Heart left ventricle (tissue), 16 donors: ENCODE data around the gene SSBP2. TPM values are rescaled to one million over a fixed set of nuclear protein-coding genes. Genes with fewer than 3 reads are reported as not detected.

ENCODE experiments used
- ATAC-seq, 4 donors: fragments of 200-7000 bp; cut with Tn5 transposase; one replicate each; pipeline ENCODE4 v1.9.1; 2020 to 2022; ENCODE audit warnings: moderate library complexity in 4 of 4, mild to moderate bottlenecking in 3 of 4, moderate number of reproducible peaks in 1 of 4
- DNase-seq, 5 donors: peaks; one replicate each; pipeline ENCODE4 v3.0.0-alpha.2; 2020
- H3K27ac ChIP-seq, 12 donors: fragments of 200-600 bp; sonication (generic) in 4 of 12; one replicate each; pipeline versions ENCODE4 v1.5.0 to v1.8.0; 2016 to 2022; ENCODE audit warnings: mild to moderate bottlenecking in 2 of 12
- H3K27me3 ChIP-seq, 9 donors: fragments of 200-600 bp; sonication (generic) in 2 of 9; one replicate each; pipeline versions ENCODE4 v1.5.1 to v1.8.0; 2016 to 2022; ENCODE audit warnings: mild to moderate bottlenecking in 3 of 9
- H3K36me3 ChIP-seq, 9 donors: fragments of 200-600 bp; sonication (generic) in 2 of 9; one replicate each; pipeline versions ENCODE4 v1.5.0 to v1.8.0; 2018 to 2022; ENCODE audit warnings: mild to moderate bottlenecking in 2 of 9
- H3K4me1 ChIP-seq, 12 donors: fragments of 200-600 bp; sonication (generic) in 4 of 12; one replicate each; pipeline versions ENCODE4 v1.5.0 to v1.8.0; 2016 to 2022; ENCODE audit warnings: mild to moderate bottlenecking in 3 of 12
- H3K4me3 ChIP-seq, 12 donors: fragments of 200-600 bp; sonication (generic) in 4 of 12; one replicate each; pipeline versions ENCODE4 v1.5.0 to v1.8.0; 2017 to 2022; ENCODE audit warnings: mild to moderate bottlenecking in 9 of 12, moderate library complexity in 4 of 12
- H3K9me3 ChIP-seq, 12 donors: fragments of 200-600 bp; sonication (generic) in 4 of 12; one replicate each; pipeline versions ENCODE4 v1.5.0 to v1.8.0; 2016 to 2022; ENCODE audit warnings: mild to moderate bottlenecking in 1 of 12
- CTCF ChIP-seq, 12 donors: fragments of 200-600 bp; sonication (generic) in 4 of 12; IDR thresholded peaks; one replicate each; pipeline versions ENCODE4 v1.5.0 to v1.8.0; 2018 to 2022; ENCODE audit warnings: antibody characterized with exemption in 12 of 12, mild to moderate bottlenecking in 5 of 12
- POLR2A ChIP-seq, 2 donors: fragments of 450-650 bp; IDR thresholded peaks; one replicate each; pipeline ENCODE4 v1.6.1; 2017; ENCODE audit warnings: antibody characterized with exemption in 2 of 2, mild to moderate bottlenecking in 2 of 2, moderate library complexity in 2 of 2
- WGBS, 4 donors: extraction: QIAGEN DNeasy Blood & Tissue Kit in 2 of 4; methylation state at CpG; one replicate each; pipeline versions ENCODE4 v1.1.5 to v1.1.7; 2013 to 2018; 5-methylcytosine and 5-hydroxymethylcytosine counted together
- intact Hi-C, 10 donors: fragments of 100-400 bp; cut with DNase I; formaldehyde crosslinking; loops; one replicate each; pipeline versions ENCODE4 v1.11.1 to v1.14.2; 2022
- polyA plus RNA-seq, 2 donors: library from polyadenylated mRNA; stranded (reverse); fragments of 200-250 nt; gene quantifications; one replicate each; pipeline ENCODE4 v1.2.3, GENCODE V29; 2013
- total RNA-seq, 9 donors: library from RNA; depleted of rRNA in 2 of 9; stranded (reverse); fragments of >200 nt in 2 of 9; fragmentation: NEBNext Ultra II Directional in 3 of 9; extraction: Animal tissue kit (Norgen Biotek cat#: 25700) in 3 of 9; gene quantifications; one replicate each; pipeline versions ENCODE4 v1.1.0 to v1.2.4, GENCODE V29; 2016 to 2023
- donor health status: ischemic (EF 13 %, LVEDD 7.1; RV severe dilation, severe dysfunction).
- donor health status: healthy with polysubstance abuse.
- donor health status: DM: no; HTN: yes; CAD: no.
- donor health status: DM: no; HTN: no; CAD: no.
- donor health status: ischemic (EF 25% LVEDD 6.9; RV normal size, moderate dysfunction).
- donor health status: ischemic (EF 25% LVEDD 5.7; RV mildly dilated, moderate dysfunction).
- donor health status: healthy.
- donor health status: DM: yes; HTN: yes; CAD: no.
- donor health status: ischemic (EF 35%, LVEDD 5.7; RV mildly dilated, moderate dysfunction).
- donor health status: nonischemic (EF 11% LVEDD 7.7; RV severe dilation, severe dysfunction).
- donor health status: DM: yes; HTN: yes; CAD: no.
- donor health status: PGD.
- donor health status: ischemic (EF 29% LVEDD 5.4; RV normal size, mild dysfunction).
- donor health status: nonischemic (EF 23%, LVEDD 6.1; RV moderate dilation, normal function).

SSBP2 gene
- total and polyA plus RNA-seq, 11 donors, result 25.6 to 98.1 (median 50.7) TPM

DNA sequence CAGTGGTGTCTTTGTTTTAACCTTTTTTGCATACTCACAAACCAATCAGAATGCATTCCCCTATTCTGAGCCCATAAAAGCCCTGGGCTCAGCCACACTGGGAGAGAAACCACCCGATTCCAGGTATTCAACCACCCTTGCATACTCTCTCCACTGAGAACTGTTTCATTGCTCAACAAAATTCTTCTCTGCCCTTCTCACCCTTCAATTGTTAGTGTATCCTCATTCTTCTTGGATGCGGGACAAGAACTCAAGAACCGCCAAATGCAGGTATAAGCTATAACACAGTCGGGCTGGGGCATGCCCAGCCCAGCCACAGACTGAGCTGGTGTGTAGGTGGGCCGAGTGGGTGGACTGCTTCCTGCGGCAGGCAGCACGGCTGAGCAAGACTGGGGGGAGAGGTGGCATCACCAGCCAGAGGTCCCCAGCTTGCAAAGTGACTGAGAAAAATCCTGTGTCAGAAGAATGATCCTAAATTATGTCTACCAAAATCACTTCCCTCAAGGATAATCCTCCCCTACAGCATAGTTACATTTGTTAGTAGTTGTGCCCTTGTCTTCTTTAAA is 141.0 kb downstream of the SSBP2 start:
- DNase-seq (no peak), ATAC-seq (no peak)
- no peak overlapping the region for H3K27ac ChIP-seq
- H3K4me1 ChIP-seq, result no peaks in the 10 kb centered on the region
- H3K36me3 ChIP-seq, result peaks cover 0 to 28% (median 9%) of the 10 kb centered on the region in 9 donors
- 97 to 99% (median 99%) methylated on average over 7 of the region's 7 CpGs for WGBS, 4 donors
- no peaks in the 10 kb centered on the region for H3K27me3 ChIP-seq
- H3K4me3 ChIP-seq, result no peak overlapping the region
- no peak for TF ChIP-seq CTCF (IDR thresholded peaks at IDR 0.05)
- TF ChIP-seq POLR2A (IDR thresholded peaks at IDR 0.05), result no peak
- intact Hi-C loops, result no loop called here
- H3K9me3 ChIP-seq, result peaks cover 0 to 10% (median 0%) of the 10 kb centered on the region in 12 donors

DNA sequence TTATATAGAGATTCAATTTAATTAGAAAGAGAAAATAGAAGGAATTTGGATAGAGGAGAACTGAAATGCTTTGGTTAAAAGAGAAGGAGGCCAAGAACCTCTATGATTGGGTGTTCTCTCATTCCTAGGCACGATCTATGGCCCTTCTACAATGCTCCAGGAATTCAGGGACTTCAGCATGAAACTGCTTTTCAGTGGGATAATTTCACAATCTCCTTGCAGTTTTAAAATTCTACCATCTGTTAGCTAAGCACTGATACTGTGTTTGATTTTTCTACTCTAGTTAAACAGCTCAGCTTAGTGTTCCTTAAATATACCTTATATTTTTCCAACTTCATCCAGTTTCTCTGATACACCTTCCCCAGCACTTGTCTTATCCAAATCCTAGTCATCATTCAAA is 141.9 kb downstream of the SSBP2 start:
- Histone ChIP-seq H3K27me3 (no peaks in the 10 kb centered on the region), H3K36me3 (peaks cover 0 to 22% (median 6%) of the 10 kb centered on the region in 9 donors), H3K9me3 (peaks cover 0 to 10% (median 0%) of the 10 kb centered on the region in 12 donors), H3K4me1 (no peaks in the 10 kb centered on the region), H3K4me3 (no peak overlapping the region), H3K27ac (no peak overlapping the region)
- intact Hi-C loops, result no loop called here
- 87 to 96% (median 91%) methylated on average over 1 of the region's 1 CpG for WGBS, 4 donors
- no peak for DNase-seq
- TF ChIP-seq POLR2A (IDR thresholded peaks at IDR 0.05), result no peak
- no peak for TF ChIP-seq CTCF (IDR thresholded peaks at IDR 0.05)
- ATAC-seq, result no peak

GRCh38 chr5:81607693-81608092 is 143.2 kb downstream of the SSBP2 start:
- TF ChIP-seq POLR2A (IDR thresholded peaks at IDR 0.05) (no peak), CTCF (IDR thresholded peaks at IDR 0.05) (no peak)
- DNase-seq, result no peak
- Histone ChIP-seq H3K27me3 (no peaks in the 10 kb centered on the region), H3K36me3 (peaks cover 0 to 16% (median 4%) of the 10 kb centered on the region in 9 donors), H3K4me1 (no peaks in the 10 kb centered on the region), H3K4me3 (no peak overlapping the region), H3K9me3 (peaks cover 0 to 10% (median 0%) of the 10 kb centered on the region in 12 donors), H3K27ac (no peak overlapping the region)
- WGBS, 4 donors, result 79 to 94% (median 88%) methylated on average over 1 of the region's 1 CpG
- no peak for ATAC-seq
- intact Hi-C loops, result no loop called here

- intact Hi-C loops, result no loop called here
- ATAC-seq (no peak), DNase-seq (no peak)
- peaks cover 0 to 10% (median 0%) of the 10 kb centered on the region in 12 donors for H3K9me3 ChIP-seq
- H3K4me1 ChIP-seq, result peaks cover 0 to 3% (median 0%) of the 10 kb centered on the region in 12 donors
- TF ChIP-seq POLR2A (IDR thresholded peaks at IDR 0.05) (no peak), CTCF (IDR thresholded peaks at IDR 0.05) (no peak)
- H3K36me3 ChIP-seq, result peaks cover 0 to 10% (median 4%) of the 10 kb centered on the region in 9 donors
- no peak overlapping the region for H3K4me3 ChIP-seq
- WGBS, 4 donors, result 86 to 93% (median 90%) methylated on average over 2 of the region's 2 CpGs
- no peak overlapping the region for H3K27ac ChIP-seq
- no peaks in the 10 kb centered on the region for H3K27me3 ChIP-seq
Observed at GRCh38 chr5:81606150-81606549, 144.7 kb downstream of the SSBP2 start.
